Activated CD8-positive, alpha-beta memory T cell treated with anti-CD3 and anti-CD28 coated beads for 48 hours (primary cell): ENCODE measurements around the gene SLC2A4.
"Not testable (repeated sequence)": the region's sequence is repeated elsewhere in the genome, so short reads cannot be mapped to it uniquely, and the experiment has no call there.

ENCODE experiments used
- DNase-seq, 3 experiments: peaks; one replicate each; pipeline ENCODE4 v3.0.0-alpha.2; 2020; ENCODE audit warnings: low read depth in 2 of 3, low spot score in 2 of 3

The SLC2A4 gene

GRCh38 chr17:7322520-7323194 lies 41.1 kb downstream of the SLC2A4 start:
- DNase-seq: no peak

DNA sequence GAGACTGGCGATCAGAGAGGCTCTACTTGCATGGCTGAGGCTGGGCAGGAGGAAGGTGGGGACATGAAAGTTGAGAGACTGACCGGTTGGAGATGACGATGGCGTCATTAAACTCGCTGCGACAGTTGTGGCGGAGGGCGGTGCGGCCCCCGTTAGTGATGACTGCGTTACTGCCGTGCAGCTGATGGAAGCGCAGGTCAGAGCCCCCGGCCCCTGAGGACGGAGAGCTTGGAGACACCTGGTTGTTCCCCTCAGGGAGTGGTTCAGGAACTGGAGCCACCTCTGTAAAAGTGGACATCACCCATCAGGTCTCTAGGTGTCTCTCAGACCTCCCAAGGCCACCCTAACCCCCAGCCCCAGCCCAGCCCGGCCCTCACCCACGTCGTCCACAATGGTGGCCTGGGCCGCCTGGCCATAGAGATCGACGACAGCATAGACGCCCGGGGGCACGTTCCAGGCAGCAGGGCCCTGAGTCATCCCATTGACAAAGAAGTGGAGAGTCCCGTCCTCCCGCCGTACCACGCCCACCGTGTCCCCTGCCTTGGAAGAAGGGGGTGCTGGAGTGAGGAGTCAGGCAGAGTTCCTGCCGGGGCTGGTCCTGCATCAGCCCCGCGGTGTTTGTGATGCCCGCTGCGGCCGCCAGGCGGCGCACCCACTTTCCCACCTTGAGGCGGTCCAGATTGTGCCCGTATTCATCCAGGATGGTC lies 42.4 kb downstream of the SLC2A4 start:
- DNase-seq: peak in 1 of 3 experiments; percentile 74

GRCh38 chr17:7324438-7324779 lies 42.9 kb downstream of the SLC2A4 start:
- no peak for DNase-seq

- no peak for DNase-seq
These were observed 43.6 kb downstream of the SLC2A4 start for GRCh38 chr17:7325031-7325528.

- DNase-seq: no peak
These were observed 44.7 kb downstream of the SLC2A4 start for GRCh38 chr17:7326186-7326585.

GRCh38 chr17:7327056-7327455 lies 45.5 kb downstream of the SLC2A4 start:
- DNase-seq: no peak

DNA sequence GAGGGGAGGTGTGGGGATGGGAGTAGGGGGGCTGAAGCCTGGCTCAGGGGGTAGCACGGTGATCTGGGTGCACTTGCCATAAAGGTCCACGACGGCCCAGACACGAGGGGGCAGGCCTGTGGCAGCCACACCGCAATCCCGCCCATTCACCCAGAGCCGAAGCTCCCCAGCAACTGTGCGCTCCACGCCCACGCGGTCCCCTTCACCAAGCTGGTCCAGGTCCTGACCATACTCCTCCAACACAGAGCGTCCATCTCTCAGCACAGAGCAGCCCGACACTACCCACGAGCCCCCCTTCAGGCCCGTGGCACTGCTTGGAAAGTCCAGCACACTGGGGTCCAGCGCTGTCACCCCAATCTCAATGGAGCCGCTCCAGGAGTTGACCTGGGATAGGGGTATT lies 46.0 kb downstream of the SLC2A4 start:
- no peak for DNase-seq

GRCh38 chr17:7328009-7328408 lies 46.5 kb downstream of the SLC2A4 start:
- DNase-seq: no peak

DNA sequence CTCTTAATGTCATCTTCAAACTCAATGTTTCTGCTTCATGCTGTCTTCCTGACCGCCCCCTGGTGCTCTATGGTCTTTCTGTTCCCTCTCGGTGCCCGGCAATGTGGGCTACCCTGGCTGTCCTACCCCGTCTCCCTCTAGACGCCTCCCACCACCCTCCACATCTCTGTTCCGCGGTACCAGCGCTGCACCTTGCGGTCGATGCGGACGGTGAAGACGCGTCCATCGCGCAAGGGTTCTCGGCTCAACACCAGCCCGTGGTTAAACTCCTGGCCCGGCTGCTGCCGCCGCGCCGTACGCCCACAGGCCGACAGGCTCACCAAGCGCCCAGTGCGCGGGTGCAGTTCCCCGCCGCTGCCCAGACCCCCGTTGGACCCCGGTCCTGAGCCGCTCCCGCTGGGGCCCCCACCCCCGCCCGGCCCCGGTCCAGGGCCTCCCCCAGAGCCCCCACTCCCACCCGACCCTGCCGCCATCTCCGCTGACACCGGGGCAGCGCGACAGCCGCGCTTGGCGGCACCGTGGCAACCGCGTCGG lies 47.4 kb downstream of the SLC2A4 start, which contains the start of gene NEURL4:
TSS of gene NEURL4 (minus strand) at position 496 of the 534 bp plus-strand sequence. CDS start at position 473, 23 bp downstream.
- no peak for DNase-seq

DNA sequence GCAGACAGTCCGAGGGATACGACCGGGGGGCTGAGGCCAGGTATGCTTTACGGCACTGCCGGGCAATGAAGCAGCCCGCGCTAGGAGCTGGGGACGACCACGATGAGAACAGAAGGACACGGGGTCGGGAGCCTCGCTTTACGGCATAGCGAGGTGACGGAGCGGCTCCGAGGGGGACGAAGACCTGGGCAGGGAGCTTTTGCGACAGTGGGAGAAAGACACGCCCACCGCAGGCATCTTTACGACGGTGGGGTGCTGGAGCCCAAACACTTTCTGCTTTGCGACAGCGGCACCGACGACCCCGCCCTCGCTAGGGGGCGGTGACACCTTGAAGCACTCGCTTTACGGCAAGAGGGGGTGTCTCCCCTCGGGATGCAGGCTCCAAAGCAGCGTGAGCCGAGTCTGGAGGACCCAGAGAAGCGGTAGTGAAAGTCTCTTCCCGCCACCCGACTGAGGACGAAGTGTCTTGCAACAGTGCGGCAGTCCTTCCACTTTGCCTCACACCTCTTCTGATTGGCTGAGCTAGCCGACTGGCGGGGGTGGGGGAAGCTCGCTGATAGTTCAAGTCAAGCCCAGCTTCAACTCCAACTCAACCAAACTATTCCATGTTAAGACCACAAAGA lies 48.0 kb downstream of the SLC2A4 start:
- peak; percentile 84 to 94 (median 89) for DNase-seq

DNA sequence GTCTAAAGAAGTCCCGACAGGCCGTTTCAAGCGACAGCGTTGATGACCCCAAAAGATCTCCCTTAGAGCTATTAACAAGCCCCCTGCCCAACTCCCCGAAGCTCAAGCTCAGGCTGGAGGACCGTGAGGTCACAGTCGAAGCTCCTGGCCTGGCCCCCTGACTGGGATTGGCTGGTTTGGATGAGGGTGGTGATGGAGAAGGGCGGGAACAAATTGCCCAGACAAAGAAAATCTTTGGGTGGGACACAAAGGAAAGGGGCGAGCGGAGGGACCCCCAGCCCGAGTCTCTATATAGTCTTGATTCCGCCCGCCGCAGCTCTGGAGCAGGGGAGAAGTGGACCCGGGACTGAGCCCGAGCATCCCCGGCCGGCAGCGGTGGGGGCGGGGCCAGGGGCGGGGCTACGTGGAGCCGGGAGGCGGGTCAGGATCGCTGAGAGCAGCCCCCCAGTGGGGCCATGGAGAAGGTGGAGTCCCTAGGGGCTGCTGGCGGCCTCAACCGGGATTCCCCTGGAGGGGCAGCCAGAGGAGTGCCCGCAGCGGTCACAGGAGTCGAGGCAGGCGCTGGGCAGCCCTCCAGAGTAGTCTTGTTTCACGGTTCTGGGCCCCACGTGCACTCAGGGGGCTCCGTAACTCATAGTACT lies 48.6 kb downstream of the SLC2A4 start:
- peak in 2 of 3 experiments; percentile 74 to 75 for DNase-seq

- no peak for DNase-seq
These were observed 49.1 kb downstream of the SLC2A4 start for GRCh38 chr17:7330638-7331015.

DNA sequence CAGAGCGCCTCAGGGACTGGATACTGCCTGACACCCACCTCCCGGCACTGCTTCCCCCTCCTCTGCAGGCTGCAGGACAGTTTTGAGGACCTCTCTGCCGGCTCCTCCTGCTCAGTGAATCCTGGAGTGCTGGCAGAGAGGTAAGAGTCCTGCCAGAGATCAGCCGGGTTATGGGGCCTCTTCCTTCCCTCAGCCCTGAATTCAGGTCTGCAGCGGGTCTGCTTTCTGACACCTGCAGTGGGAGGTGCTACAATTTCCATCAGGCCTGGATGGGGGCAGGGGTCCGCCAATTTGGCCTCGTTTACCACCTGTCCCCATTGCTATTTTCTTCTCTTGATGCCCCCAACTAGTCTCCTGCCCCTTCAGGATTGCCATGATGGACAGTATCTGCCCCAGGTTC lies 50.6 kb downstream of the SLC2A4 start:
- no peak for DNase-seq

DNA sequence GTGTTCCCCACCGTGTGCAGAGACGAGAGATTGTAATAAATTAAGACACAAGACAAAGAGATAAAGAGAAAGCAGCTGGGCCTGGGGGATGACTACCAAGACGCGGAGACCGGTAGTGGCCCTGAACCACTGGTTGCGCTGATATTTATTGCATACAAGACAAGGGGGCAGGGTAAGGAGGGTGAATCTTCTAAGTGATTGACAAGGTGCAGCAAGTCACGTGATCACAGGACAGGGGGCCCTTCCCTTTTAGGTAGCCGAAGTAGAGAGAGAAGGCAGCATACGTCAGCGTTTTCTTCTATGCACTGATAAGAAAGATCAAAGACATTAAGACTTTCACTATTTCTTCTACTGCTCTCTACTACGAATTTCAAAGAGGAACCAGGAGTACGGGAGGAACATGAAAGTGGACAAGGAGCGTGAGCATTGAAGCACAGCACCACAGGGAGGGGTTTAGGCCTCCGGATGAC lies 51.1 kb downstream of the SLC2A4 start:
- not testable (repeated sequence) for DNase-seq

- no peak for DNase-seq
These were observed 53.5 kb downstream of the SLC2A4 start for GRCh38 chr17:7334938-7335538.

DNA sequence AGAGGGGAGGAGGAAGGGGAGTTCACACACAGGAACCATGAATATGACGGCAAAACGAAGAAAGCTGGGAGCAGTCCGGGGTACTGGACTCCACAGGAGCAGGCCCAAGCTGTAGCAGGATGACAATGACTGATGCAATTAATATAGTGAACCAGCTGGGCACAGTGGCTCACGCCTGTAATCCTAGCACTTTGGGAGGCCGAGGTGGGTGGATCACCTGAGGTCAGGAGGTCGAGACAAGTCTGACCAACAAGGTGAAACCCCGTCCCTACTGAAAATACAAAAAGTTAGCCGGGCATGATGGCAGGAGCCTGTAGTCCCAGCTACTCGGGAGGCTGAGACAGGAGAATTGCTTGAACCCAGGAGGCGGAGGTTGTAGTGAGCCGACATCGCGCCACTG lies 54.2 kb downstream of the SLC2A4 start:
- not testable (repeated sequence) for DNase-seq

DNA sequence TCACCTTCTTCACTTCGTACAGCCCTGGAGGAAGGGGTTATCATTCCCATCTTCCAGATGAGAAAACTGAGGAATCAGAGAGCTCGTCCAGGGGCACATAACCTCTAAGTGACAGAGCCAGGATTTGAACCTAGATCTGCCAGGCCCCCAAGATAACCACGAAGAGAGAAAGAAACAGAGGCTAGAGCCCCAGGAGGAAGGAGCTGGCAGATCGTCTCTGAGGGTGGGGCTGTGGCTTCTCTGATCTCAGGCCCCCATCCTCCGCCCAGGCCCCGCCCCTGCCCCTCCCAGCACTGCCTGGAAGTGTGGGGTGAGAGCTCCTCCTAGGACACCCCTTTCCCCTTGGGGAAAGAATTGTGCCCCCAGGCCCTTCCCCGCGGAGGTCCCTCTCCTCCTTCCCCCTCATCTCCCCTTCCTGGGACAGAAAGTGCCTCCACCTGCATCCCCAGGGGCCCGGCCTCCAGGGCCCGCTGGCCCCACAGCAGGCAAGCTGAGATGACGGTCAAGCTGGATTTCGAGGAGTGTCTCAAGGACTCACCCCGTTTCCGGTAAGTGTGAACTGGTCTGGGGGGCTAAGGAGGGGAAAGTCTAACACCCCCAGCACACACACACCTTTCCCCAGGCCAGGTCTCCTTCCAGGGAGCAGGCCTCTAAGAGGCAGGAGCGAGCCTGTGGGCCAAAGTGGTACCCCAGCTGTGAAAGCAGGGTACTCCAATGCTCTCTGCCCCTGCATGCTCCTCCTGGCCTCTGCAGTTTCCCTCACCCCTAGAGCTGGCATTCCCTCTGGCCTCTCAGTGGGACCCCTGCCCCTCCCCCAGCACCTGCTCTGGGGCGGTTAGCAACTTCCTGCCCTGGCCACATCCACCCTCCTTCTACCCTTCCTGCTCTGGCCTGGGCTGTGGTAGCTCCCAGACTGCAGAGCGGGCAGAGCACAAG lies 55.0 kb downstream of the SLC2A4 start, which contains the start of gene ACAP1:
TSS of gene ACAP1 (plus strand) at position 290 of the 936 bp plus-strand sequence. CDS start at position 496, 206 bp downstream.
- DNase-seq: peak; percentile 62 to 73 (median 64)

- DNase-seq: not testable (repeated sequence)
These were observed 56.1 kb downstream of the SLC2A4 start for GRCh38 chr17:7337600-7337999.
